ENCODE measurements around the gene IL10. TPM values are rescaled to one million over a fixed set of nuclear protein-coding genes. Genes with fewer than 3 reads are reported as not detected.

The IL10 gene
- total RNA-seq, 4 donors from 2014 or later = 0.49 to 1.6 (median 1.0) TPM; not detected in 1

DNA sequence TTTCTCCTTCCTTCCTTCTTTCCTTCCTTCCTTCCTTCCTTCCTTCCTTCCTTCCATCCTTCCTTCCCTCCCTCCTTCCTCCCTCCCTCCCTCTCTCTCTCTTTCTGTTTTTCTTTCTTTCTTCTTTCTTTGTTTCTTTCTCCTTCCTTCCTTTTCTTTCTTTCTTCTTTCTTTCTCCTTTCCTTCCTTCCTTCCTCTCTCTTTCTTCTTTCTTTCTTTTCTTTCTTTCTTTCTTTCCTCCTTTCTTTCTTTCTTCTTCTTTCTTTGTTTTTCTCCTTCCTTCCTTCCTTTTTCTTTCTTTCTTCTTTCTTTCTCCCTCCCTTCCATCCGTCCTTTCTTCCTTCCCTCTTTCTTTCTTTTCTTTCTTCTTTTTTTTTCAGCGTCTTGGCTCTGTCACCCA lies 19.8 kb downstream of the IL10 start:
- Histone ChIP-seq H3K4me1 (no peaks in the 10 kb centered on the region), H3K27me3 (peaks cover 11% of the 10 kb centered on the region), H3K9me3 (no peaks in the 10 kb centered on the region), H3K4me3 (no peak overlapping the region), H3K36me3 (no peaks in the 10 kb centered on the region), H3K27ac (no peak overlapping the region)
- TF ChIP-seq CTCF (IDR thresholded peaks at IDR 0.05) = no peak
- TF ChIP-seq POLR2AphosphoS5 (IDR thresholded peaks at IDR 0.05) = no peak
- no peak for TF ChIP-seq POLR2A (IDR thresholded peaks at IDR 0.05)
- TF ChIP-seq EP300 (IDR thresholded peaks at IDR 0.05) = no peak
- WGBS = 96% methylated on average over 2 of the region's 2 CpGs
- DNase-seq (ENCODE audit: low spot score in 2 of 2) = no peak

DNA sequence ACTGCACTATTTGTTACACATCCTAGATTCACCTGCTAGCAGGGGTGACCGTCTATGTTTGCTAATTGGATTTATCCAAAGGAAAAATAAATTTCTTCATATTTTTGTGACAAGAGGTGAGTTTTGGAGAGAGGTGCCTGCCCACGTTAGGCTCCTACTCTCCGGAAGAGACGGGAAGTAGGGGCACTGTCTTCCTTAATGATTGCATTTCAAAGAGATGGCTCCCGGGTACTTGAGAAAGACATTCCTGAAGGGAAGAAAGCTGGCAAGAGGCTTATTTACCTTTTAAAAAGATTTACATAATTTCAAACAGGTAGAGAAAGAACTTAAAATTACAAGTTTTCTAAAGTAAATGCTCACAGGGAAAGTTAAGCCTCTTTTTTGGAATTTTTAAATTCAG lies 20.4 kb downstream of the IL10 start:
- 48% methylated on average over 5 of the region's 5 CpGs for WGBS
- peaks cover 11% of the 10 kb centered on the region for H3K27me3 ChIP-seq
- DNase-seq (ENCODE audit: low spot score in 2 of 2) = no peak

DNA sequence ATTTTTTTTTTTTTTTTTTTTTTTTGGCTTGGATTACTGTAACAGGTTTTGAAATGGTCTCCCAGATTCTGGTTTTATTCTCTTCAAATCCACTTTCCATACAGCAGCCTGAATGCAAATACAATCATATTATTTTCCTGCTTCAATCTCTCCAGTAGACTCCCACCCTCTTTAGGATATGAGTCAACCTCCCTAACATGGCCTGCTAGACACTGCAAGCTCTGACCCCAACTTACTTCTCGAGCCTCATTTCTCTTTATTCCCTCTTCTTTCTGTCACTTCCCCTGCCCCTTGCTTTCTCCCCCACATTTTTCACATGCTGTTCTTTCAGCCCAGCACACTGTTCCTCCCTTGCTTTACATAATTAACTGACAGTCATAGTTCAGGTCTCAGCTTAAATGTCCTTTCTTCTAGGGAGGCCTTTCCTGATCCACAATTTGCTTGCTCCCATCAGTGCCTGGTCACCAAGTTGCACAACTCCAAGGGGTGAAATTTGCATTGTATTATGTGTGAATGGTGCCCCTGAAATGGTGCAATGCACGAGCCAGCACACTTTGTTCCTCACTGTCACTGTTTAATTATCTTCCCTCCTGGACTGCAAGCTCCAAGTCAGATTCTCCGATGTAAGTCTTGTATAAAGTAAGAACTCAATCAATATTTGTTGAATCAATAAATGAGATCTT lies 23.8 kb downstream of the IL10 start:
- DNase-seq (ENCODE audit: low spot score in 2 of 2) = no peak
- no peaks in the 10 kb centered on the region for H3K36me3 ChIP-seq
- no peaks in the 10 kb centered on the region for H3K4me1 ChIP-seq
- TF ChIP-seq POLR2AphosphoS5 (IDR thresholded peaks at IDR 0.05) (no peak), POLR2A (IDR thresholded peaks at IDR 0.05) (no peak), EP300 (IDR thresholded peaks at IDR 0.05) (no peak), CTCF (IDR thresholded peaks at IDR 0.05) (no peak)
- no peaks in the 10 kb centered on the region for H3K9me3 ChIP-seq
- no peak overlapping the region for H3K27ac ChIP-seq
- H3K4me3 ChIP-seq = no peak overlapping the region
- 90% methylated on average over 3 of the region's 3 CpGs for WGBS
- H3K27me3 ChIP-seq = peaks cover 11% of the 10 kb centered on the region

More for the DNA sequence above, 20.4 kb downstream of the IL10 start:
- Histone ChIP-seq H3K9me3 (no peaks in the 10 kb centered on the region), H3K4me3 (no peak overlapping the region), H3K36me3 (no peaks in the 10 kb centered on the region), H3K4me1 (no peaks in the 10 kb centered on the region), H3K27ac (no peak overlapping the region)
- TF ChIP-seq POLR2AphosphoS5 (IDR thresholded peaks at IDR 0.05) (no peak), POLR2A (IDR thresholded peaks at IDR 0.05) (no peak), EP300 (IDR thresholded peaks at IDR 0.05) (no peak), CTCF (IDR thresholded peaks at IDR 0.05) (no peak)

DNA sequence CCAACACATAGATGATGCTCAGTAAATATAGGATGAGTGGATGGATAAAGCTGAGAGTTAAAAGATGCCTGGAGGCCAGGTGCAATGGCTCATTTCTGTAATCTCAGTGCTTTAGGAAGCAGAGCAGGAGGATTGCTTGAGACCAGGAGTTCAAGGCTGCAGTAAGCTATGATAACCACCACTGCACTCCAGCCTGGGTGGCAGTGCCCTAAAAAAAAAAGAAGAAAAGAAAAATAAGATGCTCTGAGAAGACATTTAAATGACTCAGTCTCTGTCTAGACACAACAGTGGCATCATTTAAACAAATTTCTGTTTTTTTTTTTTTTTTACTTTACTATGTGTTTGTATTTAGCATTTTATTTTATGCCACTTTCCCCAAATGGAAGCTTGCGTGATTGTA lies 27.0 kb downstream of the IL10 start:
- Histone ChIP-seq H3K27ac (no peak overlapping the region), H3K36me3 (no peaks in the 10 kb centered on the region), H3K27me3 (peaks cover 2% of the 10 kb centered on the region), H3K9me3 (no peaks in the 10 kb centered on the region), H3K4me3 (no peak overlapping the region), H3K4me1 (no peaks in the 10 kb centered on the region)
- 95% methylated on average over 1 of the region's 1 CpG for WGBS
- no peak for TF ChIP-seq POLR2AphosphoS5 (IDR thresholded peaks at IDR 0.05)
- TF ChIP-seq EP300 (IDR thresholded peaks at IDR 0.05) = no peak
- TF ChIP-seq CTCF (IDR thresholded peaks at IDR 0.05) = no peak
- TF ChIP-seq POLR2A (IDR thresholded peaks at IDR 0.05) = no peak
- no peak for DNase-seq (ENCODE audit: low spot score in 2 of 2)

DNA sequence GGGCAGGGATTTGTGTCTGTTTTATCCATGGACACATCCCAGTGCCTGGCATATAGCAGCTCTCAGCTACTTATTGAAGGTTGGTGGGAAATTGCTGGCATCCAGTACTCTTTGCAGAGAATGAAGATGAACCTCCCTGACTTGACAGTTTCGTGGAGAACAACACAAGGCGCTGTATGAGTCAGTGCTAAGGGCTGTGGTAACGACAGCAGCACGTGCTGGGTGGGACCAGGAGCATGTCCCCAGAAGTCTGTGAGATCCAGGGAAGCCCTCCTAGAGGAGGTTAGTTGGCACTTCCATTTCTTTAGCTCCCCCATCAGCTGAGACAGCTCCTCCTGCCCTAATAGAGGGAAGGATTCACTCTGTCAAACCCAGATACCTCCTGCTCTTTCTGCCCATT lies 27.6 kb downstream of the IL10 start:
- Histone ChIP-seq H3K27ac (no peak overlapping the region), H3K27me3 (peaks cover under 1% of the 10 kb centered on the region), H3K4me1 (peaks cover under 1% of the 10 kb centered on the region), H3K9me3 (no peaks in the 10 kb centered on the region), H3K36me3 (no peaks in the 10 kb centered on the region), H3K4me3 (no peak overlapping the region)
- TF ChIP-seq EP300 (IDR thresholded peaks at IDR 0.05) = no peak
- TF ChIP-seq CTCF (IDR thresholded peaks at IDR 0.05) = no peak
- no peak for TF ChIP-seq POLR2A (IDR thresholded peaks at IDR 0.05)
- WGBS = 45% methylated on average over 4 of the region's 4 CpGs
- no peak for DNase-seq (ENCODE audit: low spot score in 2 of 2)

Measured in suprapubic skin (tissue), 4 donors.